HCT116 (cell line): Measurements from ENCODE around the gene PRKG2. TPM values are rescaled to one million over a fixed set of nuclear protein-coding genes. Genes with fewer than 3 reads are reported as not detected.

ENCODE experiments used
- ATAC-seq: fragments of 200-7000 bp; cut with Tn5 transposase; 2 replicates; pipeline ENCODE4 v1.9.1; 2020; ENCODE audit warnings: mild to moderate bottlenecking, moderate library complexity
- BruUV-seq: library from RNA; stranded (reverse); fragments of 400-500 nt; replicated peaks from 2 replicates; lab custom pipeline; 2021; lab: Mats Ljungman, UMichigan
- CTCF ChIA-PET: fragments of 300-600 bp; sonication (Branson Sonifier 250); formaldehyde crosslinking; loops from one replicate; lab custom pipeline; 2021; ENCODE audit warnings: antibody characterized with exemption; lab: Charles Lee
- POLR2A ChIA-PET: fragments of 300-600, 350-600 bp; sonication (Branson Sonifier 250); formaldehyde crosslinking; loops from one replicate; lab custom pipeline; 2021; ENCODE audit warnings: antibody characterized with exemption; lab: Charles Lee
- RAD21 ChIA-PET, 2 experiments: fragments of 300-600 bp; sonication (Branson Sonifier 250); formaldehyde crosslinking; loops; one replicate each; lab custom pipeline; 2023; ENCODE audit warnings: low total read pairs in 2 of 2; ENCODE audit not compliant: uncharacterized antibody in 2 of 2, unreplicated experiment in 2 of 2, low non-redundant PET in 1 of 2; lab: Charles Lee
- DNase-seq: peaks from one replicate; pipeline ENCODE4 v3.0.0-alpha.2; 2010; ENCODE audit warnings: low read depth, low spot score
- H2AFZ ChIP-seq: fragments of 200-600 bp; shearing (Covaris generic), sonication (generic); 2 replicates; pipeline ENCODE4 v1.6.1; 2017; ENCODE audit warnings: low read depth, mixed run types, mixed read lengths, antibody characterized with exemption, low read length; ENCODE audit not compliant: poor library complexity, severe bottlenecking
- H3K27ac ChIP-seq: 2 replicates; pipeline ENCODE4 v1.5.1; 2012; ENCODE audit warnings: low read depth, low read length
- H3K27me3 ChIP-seq: fragments of 200-600 bp; sonication (generic); 2 replicates; pipeline ENCODE4 v1.6.1; 2016; ENCODE audit warnings: mixed run types, low read length, mixed read lengths; ENCODE audit not compliant: insufficient read depth
- H3K36me3 ChIP-seq, 2 experiments: fragments of 200-500 bp in 1 of 2; fragments of 200-600 bp in 1 of 2; sonication (Bioruptor generic) in 1 of 2; sonication (generic) in 1 of 2; 2 replicates each; pipeline versions ENCODE4 v1.5.1 to v1.6.1; 2014 to 2016; ENCODE audit warnings: low read length in 2 of 2, inconsistent platforms in 1 of 2, mixed read lengths in 1 of 2, mixed run types in 1 of 2; ENCODE audit not compliant: insufficient read depth in 2 of 2, control insufficient read depth in 1 of 2
- H3K4me1 ChIP-seq, 2 experiments: fragments of 200-600 bp in 1 of 2; sonication (generic) in 1 of 2; 2 replicates each; pipeline versions ENCODE4 v1.5.1 to v1.6.1; 2012 to 2017; ENCODE audit warnings: low read length in 2 of 2, inconsistent platforms in 1 of 2, mild to moderate bottlenecking in 1 of 2, mixed read lengths in 1 of 2, mixed run types in 1 of 2, moderate library complexity in 1 of 2; ENCODE audit not compliant: insufficient read depth in 2 of 2, control insufficient read depth in 1 of 2
- H3K4me2 ChIP-seq: fragments of 200-600 bp; sonication (generic); 2 replicates; pipeline ENCODE4 v1.6.1; 2017; ENCODE audit warnings: mixed run types, low read length, mixed read lengths
- H3K4me3 ChIP-seq, 2 experiments: fragments of 200-600 bp in 1 of 2; sonication (generic) in 1 of 2; replicated peaks in 1 of 2; 2 replicates each; pipeline ENCODE4 v1.5.1; 2011 to 2016; ENCODE audit warnings: low read length in 2 of 2, control low read depth in 1 of 2, low read depth in 1 of 2, mild to moderate bottlenecking in 1 of 2, mixed read lengths in 1 of 2, mixed run types in 1 of 2
- H3K79me2 ChIP-seq: fragments of 200-600 bp; sonication (generic); 2 replicates; pipeline ENCODE4 v1.6.1; 2017; ENCODE audit warnings: mild to moderate bottlenecking, mixed run types, low read length, moderate library complexity, mixed read lengths; ENCODE audit not compliant: insufficient read depth
- H3K9ac ChIP-seq: fragments of 200-600 bp; sonication (generic); 2 replicates; pipeline ENCODE4 v1.6.1; 2016; ENCODE audit warnings: low read length, mixed read lengths
- H3K9me2 ChIP-seq: fragments of 200-600 bp; sonication (generic), shearing (Covaris generic); 2 replicates; pipeline ENCODE4 v1.6.1; 2017; ENCODE audit warnings: mixed run types, mild to moderate bottlenecking, moderate library complexity; ENCODE audit not compliant: insufficient read depth
- H3K9me3 ChIP-seq, 2 experiments: fragments of 200-500 bp in 1 of 2; fragments of 200-600 bp in 1 of 2; sonication (Bioruptor generic) in 1 of 2; sonication (generic) in 1 of 2; 2 replicates each; pipeline ENCODE4 v1.6.1; 2014 to 2017; ENCODE audit warnings: low read length in 2 of 2, mixed read lengths in 2 of 2, inconsistent platforms in 1 of 2, low read depth in 1 of 2, mild to moderate bottlenecking in 1 of 2, mixed run types in 1 of 2, moderate library complexity in 1 of 2; ENCODE audit not compliant: control insufficient read depth in 1 of 2, insufficient read depth in 1 of 2
- H4K20me1 ChIP-seq: fragments of 200-600 bp; sonication (generic), shearing (Covaris generic); 2 replicates; pipeline ENCODE4 v1.6.1; 2017; ENCODE audit warnings: mixed run types, mild to moderate bottlenecking, moderate library complexity; ENCODE audit not compliant: insufficient read depth
- CBX3 ChIP-seq: IDR thresholded peaks from 2 replicates; pipeline ENCODE4 v1.6.1; 2012; ENCODE audit warnings: low read depth
- CEBPB ChIP-seq: IDR thresholded peaks from 2 replicates; pipeline ENCODE4 v1.6.1; 2012; ENCODE audit warnings: low read depth
- EGR1 ChIP-seq: IDR thresholded peaks from 2 replicates; pipeline ENCODE4 v1.6.1; 2012; ENCODE audit warnings: low read depth
- ELF1 ChIP-seq: IDR thresholded peaks from 2 replicates; pipeline ENCODE4 v1.6.1; 2012; ENCODE audit warnings: low read depth, borderline replicate concordance
- EZH2 ChIP-seq: fragments of 200-600 bp; sonication (generic); IDR thresholded peaks from 2 replicates; pipeline ENCODE4 v1.6.1; 2017; ENCODE audit warnings: antibody characterized with exemption, mixed run types
- EZH2phosphoT487 ChIP-seq: fragments of 200-600 bp; IDR thresholded peaks from 2 replicates; pipeline ENCODE4 v1.6.1; 2018; ENCODE audit warnings: antibody characterized with exemption, borderline replicate concordance
- FOSL1 ChIP-seq: IDR thresholded peaks from 2 replicates; pipeline ENCODE4 v1.6.1; 2012; ENCODE audit warnings: low read depth
- JUND ChIP-seq: IDR thresholded peaks from 2 replicates; pipeline ENCODE4 v1.6.1; 2012
- POLR2A ChIP-seq: IDR thresholded peaks from 2 replicates; pipeline ENCODE4 v1.7.0; 2011; ENCODE audit warnings: borderline replicate concordance; ENCODE audit not compliant: insufficient read depth, insufficient read length; ENCODE audit errors: extremely low read depth
- POLR2AphosphoS5 ChIP-seq: IDR thresholded peaks from 2 replicates; pipeline ENCODE4 v1.6.1; 2011; ENCODE audit warnings: mild to moderate bottlenecking, low read depth, low read length, moderate library complexity
- RAD21 ChIP-seq: IDR thresholded peaks from 2 replicates; pipeline ENCODE4 v1.6.1; 2012; ENCODE audit warnings: low read depth, mild to moderate bottlenecking
- SIN3A ChIP-seq: IDR thresholded peaks from 2 replicates; pipeline ENCODE4 v1.6.1; 2012; ENCODE audit warnings: low read depth
- SRF ChIP-seq: IDR thresholded peaks from 2 replicates; pipeline ENCODE4 v1.6.1; 2012; ENCODE audit warnings: low read depth
- TCF7L2 ChIP-seq: IDR thresholded peaks from 2 replicates; pipeline ENCODE4 v1.7.0; 2011; ENCODE audit warnings: borderline replicate concordance, inconsistent platforms; ENCODE audit not compliant: insufficient read depth, insufficient read length; ENCODE audit errors: extremely low read depth
- YY1 ChIP-seq: IDR thresholded peaks from 2 replicates; pipeline ENCODE4 v1.6.1; 2011; ENCODE audit warnings: low read length, low read depth, moderate library complexity, mild to moderate bottlenecking; ENCODE audit not compliant: insufficient replicate concordance; ENCODE audit errors: extremely low read depth
- ZNF274 ChIP-seq: fragments of 200-500 bp; sonication (Bioruptor generic); IDR thresholded peaks from 2 replicates; pipeline ENCODE4 v1.6.1; 2014; ENCODE audit warnings: mild to moderate bottlenecking, low read depth, low read length, inconsistent platforms
- intact Hi-C: fragments of 100-400 bp; cut with micrococcal nuclease; formaldehyde crosslinking; loops from 2 replicates; pipeline ENCODE4 v1.10.0; 2022
- total RNA-seq: library from RNA; stranded (reverse); gene quantifications from one replicate; pipeline ENCODE4 v1.2.1, GENCODE V29; 2021; ENCODE audit not compliant: unreplicated experiment
- TF ChIP-seq, protein P1 (sequence below), 3 experiments: fragments of 200-600 bp in 1 of 3; sonication (generic) in 1 of 3; IDR thresholded peaks in 2 of 3; conservative IDR thresholded peaks in 1 of 3; 2 replicates each; pipeline ENCODE4 v1.5.1; 2012 to 2017; ENCODE audit warnings: low read depth in 2 of 3, low read length in 2 of 3, antibody characterized with exemption in 1 of 3, borderline replicate concordance in 1 of 3, control low read depth in 1 of 3, mild to moderate bottlenecking in 1 of 3, mixed read lengths in 1 of 3, mixed run types in 1 of 3, moderate library complexity in 1 of 3; ENCODE audit not compliant: insufficient read depth in 1 of 3
- TF ChIP-seq, protein P2 (sequence below): IDR thresholded peaks from 2 replicates; pipeline ENCODE4 v1.6.1; 2012; ENCODE audit warnings: low read depth
- TF ChIP-seq, protein P3 (sequence below): IDR thresholded peaks from 2 replicates; pipeline ENCODE4 v1.6.1; 2012
- TF ChIP-seq, protein P4 (sequence below): IDR thresholded peaks from 2 replicates; pipeline ENCODE4 v1.6.1; 2011; ENCODE audit warnings: mild to moderate bottlenecking, low read length, moderate library complexity; ENCODE audit not compliant: insufficient replicate concordance; ENCODE audit errors: extremely low read depth

PRKG2 gene
- total RNA-seq, 1 experiment from 2014 or later: 2.1 TPM

DNA sequence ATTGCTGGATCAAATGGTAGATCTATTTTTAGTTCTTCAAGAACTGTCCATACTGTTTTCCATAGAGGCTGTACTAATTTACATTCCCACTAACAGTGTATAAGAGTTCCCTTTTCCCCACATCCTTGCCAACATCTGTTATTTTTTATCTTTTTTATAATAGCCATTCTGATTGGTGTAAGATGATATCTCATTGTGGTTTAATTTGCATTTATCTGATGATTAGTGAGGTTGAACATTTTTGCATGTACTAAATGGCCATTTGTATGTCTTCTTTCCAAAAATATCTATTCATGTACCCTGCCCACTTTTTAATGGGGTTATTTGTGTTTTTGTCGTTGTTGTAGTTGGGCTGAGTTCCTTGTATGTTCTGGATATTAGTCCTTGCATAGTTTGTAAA, 35.4 kb upstream of the PRKG2 start:
- no peak overlapping the region for H3K9ac ChIP-seq
- no peaks in the 10 kb centered on the region for H3K4me1 ChIP-seq
- H3K79me2 ChIP-seq: no peaks in the 10 kb centered on the region
- H3K36me3 ChIP-seq: no peaks in the 10 kb centered on the region
- no peak overlapping the region for H3K27ac ChIP-seq
- H3K4me3 ChIP-seq: no peak overlapping the region
- no peak overlapping the region for H2AFZ ChIP-seq
- H3K27me3 ChIP-seq: no peaks in the 10 kb centered on the region
- TF ChIP-seq, protein P1, sequence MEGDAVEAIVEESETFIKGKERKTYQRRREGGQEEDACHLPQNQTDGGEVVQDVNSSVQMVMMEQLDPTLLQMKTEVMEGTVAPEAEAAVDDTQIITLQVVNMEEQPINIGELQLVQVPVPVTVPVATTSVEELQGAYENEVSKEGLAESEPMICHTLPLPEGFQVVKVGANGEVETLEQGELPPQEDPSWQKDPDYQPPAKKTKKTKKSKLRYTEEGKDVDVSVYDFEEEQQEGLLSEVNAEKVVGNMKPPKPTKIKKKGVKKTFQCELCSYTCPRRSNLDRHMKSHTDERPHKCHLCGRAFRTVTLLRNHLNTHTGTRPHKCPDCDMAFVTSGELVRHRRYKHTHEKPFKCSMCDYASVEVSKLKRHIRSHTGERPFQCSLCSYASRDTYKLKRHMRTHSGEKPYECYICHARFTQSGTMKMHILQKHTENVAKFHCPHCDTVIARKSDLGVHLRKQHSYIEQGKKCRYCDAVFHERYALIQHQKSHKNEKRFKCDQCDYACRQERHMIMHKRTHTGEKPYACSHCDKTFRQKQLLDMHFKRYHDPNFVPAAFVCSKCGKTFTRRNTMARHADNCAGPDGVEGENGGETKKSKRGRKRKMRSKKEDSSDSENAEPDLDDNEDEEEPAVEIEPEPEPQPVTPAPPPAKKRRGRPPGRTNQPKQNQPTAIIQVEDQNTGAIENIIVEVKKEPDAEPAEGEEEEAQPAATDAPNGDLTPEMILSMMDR (IDR thresholded peaks at IDR 0.05 in 2 of 3, conservative IDR thresholded peaks at IDR 0.05 in 1 of 3; ENCODE audit: borderline replicate concordance in 1 of 3, insufficient read depth in 1 of 3, low read depth in 2 of 3, low read length in 2 of 3): no peak
- no peak for TF ChIP-seq CBX3
- no peak for TF ChIP-seq ELF1
- TF ChIP-seq, protein P2, sequence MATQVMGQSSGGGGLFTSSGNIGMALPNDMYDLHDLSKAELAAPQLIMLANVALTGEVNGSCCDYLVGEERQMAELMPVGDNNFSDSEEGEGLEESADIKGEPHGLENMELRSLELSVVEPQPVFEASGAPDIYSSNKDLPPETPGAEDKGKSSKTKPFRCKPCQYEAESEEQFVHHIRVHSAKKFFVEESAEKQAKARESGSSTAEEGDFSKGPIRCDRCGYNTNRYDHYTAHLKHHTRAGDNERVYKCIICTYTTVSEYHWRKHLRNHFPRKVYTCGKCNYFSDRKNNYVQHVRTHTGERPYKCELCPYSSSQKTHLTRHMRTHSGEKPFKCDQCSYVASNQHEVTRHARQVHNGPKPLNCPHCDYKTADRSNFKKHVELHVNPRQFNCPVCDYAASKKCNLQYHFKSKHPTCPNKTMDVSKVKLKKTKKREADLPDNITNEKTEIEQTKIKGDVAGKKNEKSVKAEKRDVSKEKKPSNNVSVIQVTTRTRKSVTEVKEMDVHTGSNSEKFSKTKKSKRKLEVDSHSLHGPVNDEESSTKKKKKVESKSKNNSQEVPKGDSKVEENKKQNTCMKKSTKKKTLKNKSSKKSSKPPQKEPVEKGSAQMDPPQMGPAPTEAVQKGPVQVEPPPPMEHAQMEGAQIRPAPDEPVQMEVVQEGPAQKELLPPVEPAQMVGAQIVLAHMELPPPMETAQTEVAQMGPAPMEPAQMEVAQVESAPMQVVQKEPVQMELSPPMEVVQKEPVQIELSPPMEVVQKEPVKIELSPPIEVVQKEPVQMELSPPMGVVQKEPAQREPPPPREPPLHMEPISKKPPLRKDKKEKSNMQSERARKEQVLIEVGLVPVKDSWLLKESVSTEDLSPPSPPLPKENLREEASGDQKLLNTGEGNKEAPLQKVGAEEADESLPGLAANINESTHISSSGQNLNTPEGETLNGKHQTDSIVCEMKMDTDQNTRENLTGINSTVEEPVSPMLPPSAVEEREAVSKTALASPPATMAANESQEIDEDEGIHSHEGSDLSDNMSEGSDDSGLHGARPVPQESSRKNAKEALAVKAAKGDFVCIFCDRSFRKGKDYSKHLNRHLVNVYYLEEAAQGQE: no peak
- no peak for TF ChIP-seq SIN3A
- no peak for TF ChIP-seq EZH2
- TF ChIP-seq, protein P3, sequence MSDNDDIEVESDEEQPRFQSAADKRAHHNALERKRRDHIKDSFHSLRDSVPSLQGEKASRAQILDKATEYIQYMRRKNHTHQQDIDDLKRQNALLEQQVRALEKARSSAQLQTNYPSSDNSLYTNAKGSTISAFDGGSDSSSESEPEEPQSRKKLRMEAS: no peak
- no peak for TF ChIP-seq POLR2AphosphoS5
- no peak for TF ChIP-seq SRF
- TF ChIP-seq EZH2phosphoT487: no peak
- no peak for TF ChIP-seq POLR2A
- no peak for TF ChIP-seq JUND
- TF ChIP-seq, protein P4, sequence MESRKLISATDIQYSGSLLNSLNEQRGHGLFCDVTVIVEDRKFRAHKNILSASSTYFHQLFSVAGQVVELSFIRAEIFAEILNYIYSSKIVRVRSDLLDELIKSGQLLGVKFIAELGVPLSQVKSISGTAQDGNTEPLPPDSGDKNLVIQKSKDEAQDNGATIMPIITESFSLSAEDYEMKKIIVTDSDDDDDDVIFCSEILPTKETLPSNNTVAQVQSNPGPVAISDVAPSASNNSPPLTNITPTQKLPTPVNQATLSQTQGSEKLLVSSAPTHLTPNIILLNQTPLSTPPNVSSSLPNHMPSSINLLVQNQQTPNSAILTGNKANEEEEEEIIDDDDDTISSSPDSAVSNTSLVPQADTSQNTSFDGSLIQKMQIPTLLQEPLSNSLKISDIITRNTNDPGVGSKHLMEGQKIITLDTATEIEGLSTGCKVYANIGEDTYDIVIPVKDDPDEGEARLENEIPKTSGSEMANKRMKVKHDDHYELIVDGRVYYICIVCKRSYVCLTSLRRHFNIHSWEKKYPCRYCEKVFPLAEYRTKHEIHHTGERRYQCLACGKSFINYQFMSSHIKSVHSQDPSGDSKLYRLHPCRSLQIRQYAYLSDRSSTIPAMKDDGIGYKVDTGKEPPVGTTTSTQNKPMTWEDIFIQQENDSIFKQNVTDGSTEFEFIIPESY: no peak
- TF ChIP-seq TCF7L2: no peak
- TF ChIP-seq RAD21: no peak
- no peak for TF ChIP-seq CEBPB
- no peak for TF ChIP-seq EGR1
- TF ChIP-seq FOSL1: no peak
- no peak for TF ChIP-seq ZNF274
- TF ChIP-seq YY1: no peak
- ATAC-seq (no peak), DNase-seq (no peak)
- BruUV-seq: no TSS peak
- H3K9me2 ChIP-seq: no peaks in the 10 kb centered on the region
- ChIA-PET POLR2A (no interaction called here), RAD21 (no interaction called here), CTCF (no interaction called here)
- H3K4me2 ChIP-seq: no peak overlapping the region
- H3K9me3 ChIP-seq: no peaks in the 10 kb centered on the region
- H4K20me1 ChIP-seq: no peaks in the 10 kb centered on the region
- intact Hi-C loops: no loop called here
